Caco-2 (cell line): ENCODE measurements around the gene ATXN1. TPM values are rescaled to one million over a fixed set of nuclear protein-coding genes. Genes with fewer than 3 reads are reported as not detected.

Source experiments
- BruUV-seq: library from RNA; stranded (reverse); fragments of 400-500 nt; replicated peaks from 2 replicates; lab custom pipeline; 2021; lab: Mats Ljungman, UMichigan
- CTCF ChIA-PET: fragments of 300-600 bp; sonication (Branson Sonifier 250); formaldehyde crosslinking; loops from one replicate; lab custom pipeline; 2022; ENCODE audit warnings: antibody characterized with exemption; lab: Charles Lee
- POLR2A ChIA-PET: fragments of 300-600 bp; sonication (Branson Sonifier 250); formaldehyde crosslinking; loops from one replicate; lab custom pipeline; 2022; ENCODE audit warnings: antibody characterized with exemption; lab: Charles Lee
- DNase-seq, 2 experiments: peaks; one replicate each; pipeline versions ENCODE4 v3.0.0 to v3.0.0-alpha.2; 2020 to 2022
- H3K27me3 ChIP-seq: replicated peaks from 2 replicates; pipeline ENCODE4 v1.6.0; 2011; ENCODE audit warnings: low read length; ENCODE audit not compliant: control insufficient read depth, insufficient read depth
- H3K36me3 ChIP-seq: 2 replicates; pipeline ENCODE4 v1.5.1; 2011; ENCODE audit warnings: low read length; ENCODE audit not compliant: control insufficient read depth, insufficient read depth
- H3K4me1 ChIP-seq: fragments of 250-450 bp; sonication (Bioruptor Pico); 2 replicates; pipeline ENCODE4 v1.5.1; 2020; ENCODE audit warnings: mild to moderate bottlenecking
- H3K4me3 ChIP-seq: 2 replicates; pipeline ENCODE4 v1.5.1; 2011; ENCODE audit warnings: low read depth, mild to moderate bottlenecking, control low read depth, low read length
- H3K9me3 ChIP-seq: fragments of 250-450 bp; sonication (Bioruptor Pico); 2 replicates; pipeline ENCODE4 v1.5.1; 2020; ENCODE audit warnings: mild to moderate bottlenecking, moderate library complexity
- H3K27ac Mint-ChIP-seq: one replicate; pipeline ENCODE4 v1.8.0; 2022; ENCODE audit warnings: mixed read lengths; ENCODE audit not compliant: unreplicated experiment
- H3K27me3 Mint-ChIP-seq: one replicate; pipeline ENCODE4 v1.8.0; 2022; ENCODE audit warnings: mixed read lengths; ENCODE audit not compliant: insufficient read depth, unreplicated experiment
- H3K36me3 Mint-ChIP-seq: one replicate; pipeline ENCODE4 v1.8.0; 2022; ENCODE audit warnings: mild to moderate bottlenecking, mixed read lengths; ENCODE audit not compliant: insufficient read depth, unreplicated experiment
- H3K4me1 Mint-ChIP-seq: one replicate; pipeline ENCODE4 v1.8.0; 2022; ENCODE audit warnings: low read depth, mixed read lengths; ENCODE audit not compliant: unreplicated experiment
- H3K4me3 Mint-ChIP-seq: one replicate; pipeline ENCODE4 v1.8.0; 2022; ENCODE audit warnings: mild to moderate bottlenecking, moderate library complexity, mixed read lengths; ENCODE audit not compliant: unreplicated experiment
- H3K9me3 Mint-ChIP-seq: one replicate; pipeline ENCODE4 v1.8.0; 2022; ENCODE audit warnings: mixed read lengths; ENCODE audit not compliant: unreplicated experiment
- CTCF ChIP-seq, 2 experiments: fragments of 200-600 bp in 1 of 2; IDR thresholded peaks; 1 replicate in 1 of 2; 2 replicates in 1 of 2; pipeline versions ENCODE4 v1.5.1 to v1.8.0; 2011 to 2022; ENCODE audit warnings: antibody characterized with exemption in 1 of 2, control low read depth in 1 of 2, inconsistent platforms in 1 of 2, low read depth in 1 of 2, low read length in 1 of 2, mild to moderate bottlenecking in 1 of 2, moderate library complexity in 1 of 2; ENCODE audit not compliant: insufficient read depth in 1 of 2, severe bottlenecking in 1 of 2, unreplicated experiment in 1 of 2
- intact Hi-C: fragments of 100-400 bp; cut with micrococcal nuclease; formaldehyde crosslinking; loops from one replicate; pipeline ENCODE4 v1.10.0; 2022; ENCODE audit not compliant: unreplicated experiment
- total RNA-seq: library from RNA; stranded (reverse); gene quantifications from 2 replicates; pipeline ENCODE4 v1.2.3, GENCODE V29; 2022

The ATXN1 gene
- total RNA-seq, 1 experiment from 2014 or later: 14.2 TPM

DNA sequence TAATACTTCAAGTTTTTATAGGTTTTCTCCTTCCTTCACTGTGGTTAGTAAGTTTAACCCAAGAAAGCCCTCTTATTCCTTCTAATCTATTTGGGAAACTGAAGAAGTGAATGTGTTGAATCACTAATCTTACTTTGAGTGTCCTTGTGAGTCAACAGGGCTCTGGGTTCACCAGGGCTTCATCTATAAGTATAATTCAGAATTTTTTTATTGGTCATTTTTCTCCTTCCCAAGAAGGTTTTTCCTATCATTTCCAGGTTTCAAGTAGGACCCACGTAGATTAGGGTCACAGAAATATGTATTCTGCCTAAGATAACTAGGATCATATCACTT lies 191.1 kb downstream of the ATXN1 start:
- DNase-seq: no peak
- no peaks in the 10 kb centered on the region for H3K36me3 ChIP-seq
- no peaks in the 10 kb centered on the region for H3K4me1 Mint-ChIP-seq
- ChIA-PET POLR2A (no interaction called here), CTCF (no interaction called here)
- H3K27ac Mint-ChIP-seq: no peak overlapping the region
- intact Hi-C loops: no loop called here
- H3K4me3 ChIP-seq: no peak overlapping the region
- no peaks in the 10 kb centered on the region for H3K9me3 ChIP-seq
- H3K36me3 Mint-ChIP-seq: no peaks in the 10 kb centered on the region
- TF ChIP-seq CTCF (IDR thresholded peaks at IDR 0.05; ENCODE audit: insufficient read depth in 1 of 2, low read depth in 1 of 2, low read length in 1 of 2, severe bottlenecking in 1 of 2, unreplicated experiment in 1 of 2): no peak
- 0 out of 2 replicates have a peak, but pooled peaks cover 6% of the 10 kb centered on the region for H3K4me1 ChIP-seq
- H3K27me3 Mint-ChIP-seq: no peaks in the 10 kb centered on the region
- no TSS peak for BruUV-seq
- no peak overlapping the region for H3K4me3 Mint-ChIP-seq
- H3K27me3 ChIP-seq: no peaks in the 10 kb centered on the region
- no peaks in the 10 kb centered on the region for H3K9me3 Mint-ChIP-seq

- Histone ChIP-seq H3K36me3 (no peaks in the 10 kb centered on the region), H3K4me3 (no peak overlapping the region), H3K27me3 (no peaks in the 10 kb centered on the region), H3K9me3 (no peaks in the 10 kb centered on the region), H3K4me1 (0 out of 2 replicates have a peak, but pooled peaks cover 6% of the 10 kb centered on the region)
- no peak overlapping the region for H3K27ac Mint-ChIP-seq
- H3K9me3 Mint-ChIP-seq: no peaks in the 10 kb centered on the region
- intact Hi-C loops: no loop called here
- no peak overlapping the region for H3K4me3 Mint-ChIP-seq
- ChIA-PET CTCF (interaction anchor here (0.6 kb wide), 1 partner anchor 97 kb away, joined by 6 read pairs; no protein-coding TSS in a partner anchor), POLR2A (no interaction called here)
- no peak for DNase-seq
- no peak for TF ChIP-seq CTCF (IDR thresholded peaks at IDR 0.05; ENCODE audit: insufficient read depth in 1 of 2, low read depth in 1 of 2, low read length in 1 of 2, severe bottlenecking in 1 of 2, unreplicated experiment in 1 of 2)
- H3K4me1 Mint-ChIP-seq: no peaks in the 10 kb centered on the region
- no peaks in the 10 kb centered on the region for H3K27me3 Mint-ChIP-seq
- BruUV-seq: no TSS peak
- no peaks in the 10 kb centered on the region for H3K36me3 Mint-ChIP-seq
Observed at GRCh38 chr6:16568128-16568527, 193.1 kb downstream of the ATXN1 start.

- H3K27ac Mint-ChIP-seq: no peak overlapping the region
- no peaks in the 10 kb centered on the region for H3K27me3 ChIP-seq
- intact Hi-C loops: no loop called here
- H3K4me1 ChIP-seq: 0 out of 2 replicates have a peak, but pooled peaks cover 6% of the 10 kb centered on the region
- no peak overlapping the region for H3K4me3 Mint-ChIP-seq
- H3K36me3 Mint-ChIP-seq: no peaks in the 10 kb centered on the region
- CTCF ChIA-PET: no interaction called here
- no peak for TF ChIP-seq CTCF (IDR thresholded peaks at IDR 0.05; ENCODE audit: insufficient read depth in 1 of 2, low read depth in 1 of 2, low read length in 1 of 2, severe bottlenecking in 1 of 2, unreplicated experiment in 1 of 2)
- no TSS peak for BruUV-seq
- no peaks in the 10 kb centered on the region for H3K9me3 Mint-ChIP-seq
- H3K36me3 ChIP-seq: no peaks in the 10 kb centered on the region
- POLR2A ChIA-PET: no interaction called here
- H3K4me1 Mint-ChIP-seq: no peaks in the 10 kb centered on the region
- H3K9me3 ChIP-seq: no peaks in the 10 kb centered on the region
- no peaks in the 10 kb centered on the region for H3K27me3 Mint-ChIP-seq
- H3K4me3 ChIP-seq: no peak overlapping the region
- no peak for DNase-seq
Observed at GRCh38 chr6:16567071-16567470, 194.2 kb downstream of the ATXN1 start.
